ENCODE results near the gene MYO3A.

The MYO3A gene

GRCh38 chr10:25934621-25935139 lies 651 bp downstream of the MYO3A start:
- Mint-ChIP-seq H3K27me3 (peaks cover 42% of the 10 kb centered on the region), H3K4me3 (peak overlapping the region; percentile 19), H3K9me3 (no peaks in the 10 kb centered on the region), H3K4me1 (no peaks in the 10 kb centered on the region), H3K27ac (ENCODE audit: low read depth) (no peak overlapping the region), H3K36me3 (ENCODE audit: insufficient read depth) (no peaks in the 10 kb centered on the region)
- no peak for ATAC-seq (replicated peaks; ENCODE audit: extremely low read depth, poor library complexity, severe bottlenecking)
- no peak for DNase-seq (ENCODE audit: low spot score in 2 of 2)

DNA sequence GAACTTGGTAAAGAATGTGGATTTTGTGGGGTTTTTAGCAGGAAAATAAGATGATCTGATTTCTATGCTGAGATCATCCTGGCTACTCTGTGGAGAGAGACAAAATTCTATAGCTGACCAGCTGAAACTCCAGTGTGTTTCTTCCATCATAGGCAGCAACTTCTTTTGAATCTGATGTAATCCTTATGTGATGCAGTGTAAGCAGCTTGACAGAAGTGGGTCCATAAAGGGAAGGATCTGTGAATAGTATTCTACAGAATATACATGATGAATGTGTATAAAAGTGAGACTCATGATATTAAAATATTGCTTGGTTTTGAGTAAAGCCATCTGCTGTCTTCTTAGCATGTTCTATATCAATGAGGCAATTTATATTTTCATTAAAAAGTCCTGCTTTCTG lies 4.4 kb downstream of the MYO3A start:
- Mint-ChIP-seq H3K27me3 (peaks cover 37% of the 10 kb centered on the region), H3K27ac (ENCODE audit: low read depth) (no peak overlapping the region), H3K9me3 (no peaks in the 10 kb centered on the region), H3K4me1 (no peaks in the 10 kb centered on the region), H3K4me3 (no peak overlapping the region), H3K36me3 (ENCODE audit: insufficient read depth) (no peaks in the 10 kb centered on the region)
- ATAC-seq (replicated peaks; ENCODE audit: extremely low read depth, poor library complexity, severe bottlenecking), result no peak
- no peak for DNase-seq (ENCODE audit: low spot score in 2 of 2)

GRCh38 chr10:25944771-25945170 lies 10.7 kb downstream of the MYO3A start:
- peaks cover 25% of the 10 kb centered on the region for H3K27me3 Mint-ChIP-seq
- no peaks in the 10 kb centered on the region for H3K36me3 Mint-ChIP-seq (ENCODE audit: insufficient read depth)
- ATAC-seq (replicated peaks; ENCODE audit: extremely low read depth, poor library complexity, severe bottlenecking) (no peak), DNase-seq (ENCODE audit: low spot score in 2 of 2) (no peak)
- no peak overlapping the region for H3K27ac Mint-ChIP-seq (ENCODE audit: low read depth)
- no peak overlapping the region for H3K4me3 Mint-ChIP-seq
- peaks cover 12% of the 10 kb centered on the region for H3K9me3 Mint-ChIP-seq
- H3K4me1 Mint-ChIP-seq, result no peaks in the 10 kb centered on the region

DNA sequence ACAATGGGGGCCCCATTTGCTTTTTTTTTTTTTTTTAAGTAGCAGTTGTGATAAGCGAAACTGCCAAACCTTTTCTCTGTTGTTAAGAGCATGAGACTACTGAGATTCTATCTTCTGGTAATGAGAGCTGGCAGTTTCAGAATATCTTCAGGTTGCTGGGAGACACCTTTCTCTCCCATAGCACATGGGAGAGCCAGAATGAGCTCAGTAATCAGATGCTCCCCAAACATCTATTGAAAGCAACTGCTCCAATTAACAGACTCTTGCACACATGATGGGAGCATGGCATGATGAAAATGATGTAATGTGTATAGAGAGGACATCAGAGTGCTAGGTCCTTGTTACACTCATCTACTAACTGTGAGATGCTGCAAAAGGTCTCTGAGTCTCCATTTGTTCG lies 18.8 kb downstream of the MYO3A start:
- Mint-ChIP-seq H3K4me1 (no peaks in the 10 kb centered on the region), H3K9me3 (peaks cover 11% of the 10 kb centered on the region), H3K27me3 (no peaks in the 10 kb centered on the region), H3K36me3 (ENCODE audit: insufficient read depth) (no peaks in the 10 kb centered on the region), H3K27ac (ENCODE audit: low read depth) (no peak overlapping the region), H3K4me3 (no peak overlapping the region)
- DNase-seq (ENCODE audit: low spot score in 2 of 2) (no peak), ATAC-seq (replicated peaks; ENCODE audit: extremely low read depth, poor library complexity, severe bottlenecking) (no peak)

- Mint-ChIP-seq H3K27me3 (no peaks in the 10 kb centered on the region), H3K36me3 (ENCODE audit: insufficient read depth) (no peaks in the 10 kb centered on the region), H3K4me1 (no peaks in the 10 kb centered on the region), H3K27ac (ENCODE audit: low read depth) (no peak overlapping the region), H3K4me3 (no peak overlapping the region), H3K9me3 (peaks cover 8% of the 10 kb centered on the region)
- DNase-seq (ENCODE audit: low spot score in 2 of 2) (no peak), ATAC-seq (replicated peaks; ENCODE audit: extremely low read depth, poor library complexity, severe bottlenecking) (no peak)
These were observed 20.8 kb downstream of the MYO3A start for GRCh38 chr10:25954851-25955250.

DNA sequence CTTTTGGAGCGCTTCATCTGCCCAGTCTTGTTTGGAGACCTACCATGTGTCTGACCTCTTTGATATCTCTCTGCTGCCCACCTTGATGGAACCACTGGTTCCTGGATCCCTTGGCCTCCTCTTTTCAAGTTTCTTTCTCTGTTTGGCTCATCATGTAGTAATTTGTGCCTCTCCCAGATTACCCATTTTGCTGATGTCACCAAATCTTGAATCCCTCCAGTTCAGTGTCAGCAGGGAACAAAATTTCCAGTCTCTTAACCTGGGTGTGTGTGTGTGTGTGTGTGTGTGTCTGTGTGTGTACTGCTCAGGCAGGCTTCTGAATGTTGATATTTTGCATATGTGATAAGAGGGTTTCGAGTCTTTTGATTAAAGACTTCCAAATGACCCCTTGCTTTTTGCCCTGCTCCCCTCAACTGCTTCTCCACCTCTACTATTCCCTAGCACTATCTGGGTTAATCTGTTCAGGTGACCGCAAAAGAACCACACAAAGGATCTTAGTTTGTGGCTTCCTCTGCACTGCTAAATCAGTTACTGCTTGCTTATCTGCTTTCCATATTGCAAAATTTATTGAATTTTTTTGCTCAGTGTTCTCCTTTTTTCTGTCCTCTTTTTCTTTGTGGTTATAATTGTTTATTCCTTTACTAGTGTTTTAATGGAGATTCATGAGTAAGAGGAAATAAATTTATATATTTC lies 25.7 kb downstream of the MYO3A start:
- no peak overlapping the region for H3K4me3 Mint-ChIP-seq
- no peak for ATAC-seq (replicated peaks; ENCODE audit: extremely low read depth, poor library complexity, severe bottlenecking)

DNA sequence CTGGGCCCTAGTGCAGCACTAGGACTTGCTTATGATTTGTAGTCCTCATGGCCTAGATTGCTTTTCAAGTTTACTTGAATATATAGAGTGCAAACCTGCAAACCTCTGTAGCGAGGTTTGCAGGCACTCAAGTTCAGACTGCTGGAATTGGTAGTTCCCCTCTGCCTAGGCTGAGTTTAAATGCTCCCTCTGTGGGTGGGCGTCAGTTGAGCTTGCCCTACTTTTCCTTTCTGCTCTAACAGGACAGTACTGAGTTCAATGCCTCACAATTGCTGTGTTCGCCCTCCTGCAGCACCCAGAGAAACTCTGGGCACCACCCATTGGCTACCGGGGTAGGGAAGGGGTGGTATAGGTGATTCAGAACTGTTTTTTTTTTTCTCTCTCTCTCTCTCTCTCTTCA lies 31.6 kb downstream of the MYO3A start:
- no peaks in the 10 kb centered on the region for H3K36me3 Mint-ChIP-seq (ENCODE audit: insufficient read depth)
- no peak for DNase-seq (ENCODE audit: low spot score in 2 of 2)
- H3K27me3 Mint-ChIP-seq, result peaks cover 29% of the 10 kb centered on the region
- H3K4me3 Mint-ChIP-seq, result no peak overlapping the region
- H3K9me3 Mint-ChIP-seq, result peaks cover 6% of the 10 kb centered on the region
- no peak overlapping the region for H3K27ac Mint-ChIP-seq (ENCODE audit: low read depth)
- no peaks in the 10 kb centered on the region for H3K4me1 Mint-ChIP-seq
- no peak for ATAC-seq (replicated peaks; ENCODE audit: extremely low read depth, poor library complexity, severe bottlenecking)

More for the DNA sequence above, 25.7 kb downstream of the MYO3A start:
- no peaks in the 10 kb centered on the region for H3K36me3 Mint-ChIP-seq (ENCODE audit: insufficient read depth)
- no peak for DNase-seq (ENCODE audit: low spot score in 2 of 2)
- peak overlapping the region; percentile 13 for H3K27ac Mint-ChIP-seq (ENCODE audit: low read depth)
- H3K4me1 Mint-ChIP-seq, result no peaks in the 10 kb centered on the region
- H3K27me3 Mint-ChIP-seq, result peaks cover 4% of the 10 kb centered on the region
- H3K9me3 Mint-ChIP-seq, result peaks cover 8% of the 10 kb centered on the region

- H3K36me3 Mint-ChIP-seq (ENCODE audit: insufficient read depth), result no peaks in the 10 kb centered on the region
- peaks cover 29% of the 10 kb centered on the region for H3K27me3 Mint-ChIP-seq
- no peaks in the 10 kb centered on the region for H3K4me1 Mint-ChIP-seq
- no peak overlapping the region for H3K27ac Mint-ChIP-seq (ENCODE audit: low read depth)
- H3K9me3 Mint-ChIP-seq, result peaks cover 6% of the 10 kb centered on the region
- no peak for ATAC-seq (replicated peaks; ENCODE audit: extremely low read depth, poor library complexity, severe bottlenecking)
- no peak for DNase-seq (ENCODE audit: low spot score in 2 of 2)
- H3K4me3 Mint-ChIP-seq, result no peak overlapping the region
These were observed 32.8 kb downstream of the MYO3A start for GRCh38 chr10:25966844-25967243.

DNA sequence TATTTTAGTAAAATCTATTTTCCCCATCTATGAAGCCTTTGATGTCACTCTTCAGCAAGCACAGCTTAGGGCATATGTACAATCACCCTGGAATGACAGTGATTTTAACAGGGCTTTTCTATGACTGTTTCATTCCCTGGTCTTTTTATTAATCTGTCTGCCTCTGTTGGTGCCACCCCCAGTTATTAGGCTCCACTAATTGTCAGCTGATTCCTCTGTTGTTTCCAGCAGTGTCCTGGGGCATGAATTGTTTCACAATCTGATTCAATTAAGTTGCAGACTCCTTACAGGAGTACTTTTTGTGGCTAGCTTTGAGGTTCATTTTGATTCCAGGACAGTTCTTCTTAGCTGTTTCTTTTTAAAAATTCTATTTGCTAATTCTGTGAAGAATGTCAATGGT lies 38.6 kb downstream of the MYO3A start:
- ATAC-seq (replicated peaks; ENCODE audit: extremely low read depth, poor library complexity, severe bottlenecking), result no peak
- H3K9me3 Mint-ChIP-seq, result no peaks in the 10 kb centered on the region
- H3K4me1 Mint-ChIP-seq, result no peaks in the 10 kb centered on the region
- H3K27ac Mint-ChIP-seq (ENCODE audit: low read depth), result no peak overlapping the region
- H3K36me3 Mint-ChIP-seq (ENCODE audit: insufficient read depth), result no peaks in the 10 kb centered on the region
- no peaks in the 10 kb centered on the region for H3K27me3 Mint-ChIP-seq
- H3K4me3 Mint-ChIP-seq, result no peak overlapping the region
- DNase-seq (ENCODE audit: low spot score in 2 of 2), result no peak

DNA sequence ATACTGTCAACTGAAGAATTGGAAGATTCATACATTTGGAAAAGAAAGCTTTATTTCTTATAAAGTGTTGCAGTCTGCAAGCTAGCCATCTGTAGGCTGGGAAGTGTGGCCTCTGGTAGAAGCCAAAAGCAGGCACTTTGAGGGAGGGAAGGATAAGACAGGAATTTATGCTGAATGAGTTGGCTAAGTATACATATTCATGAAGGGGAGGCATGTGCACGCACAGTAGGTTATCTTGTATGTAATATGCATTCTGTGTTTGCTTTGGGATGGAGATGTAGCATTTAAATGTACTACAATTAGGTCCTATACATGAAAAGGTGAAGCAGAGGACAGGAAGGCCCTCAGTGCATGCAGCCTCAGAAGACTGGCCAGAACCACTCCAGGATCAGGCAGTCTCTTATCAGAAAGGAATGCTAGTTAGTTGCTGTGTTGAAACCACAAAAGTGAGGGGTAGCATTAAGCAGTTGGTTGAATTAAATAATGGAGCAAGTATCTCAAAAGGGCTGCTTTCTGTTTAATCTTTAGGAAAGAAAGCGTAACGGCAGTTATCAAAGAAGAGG lies 40.9 kb downstream of the MYO3A start:
- Mint-ChIP-seq H3K4me1 (no peaks in the 10 kb centered on the region), H3K36me3 (ENCODE audit: insufficient read depth) (no peaks in the 10 kb centered on the region), H3K9me3 (no peaks in the 10 kb centered on the region), H3K4me3 (no peak overlapping the region), H3K27ac (ENCODE audit: low read depth) (no peak overlapping the region), H3K27me3 (no peaks in the 10 kb centered on the region)
- no peak for DNase-seq (ENCODE audit: low spot score in 2 of 2)
- no peak for ATAC-seq (replicated peaks; ENCODE audit: extremely low read depth, poor library complexity, severe bottlenecking)

DNA sequence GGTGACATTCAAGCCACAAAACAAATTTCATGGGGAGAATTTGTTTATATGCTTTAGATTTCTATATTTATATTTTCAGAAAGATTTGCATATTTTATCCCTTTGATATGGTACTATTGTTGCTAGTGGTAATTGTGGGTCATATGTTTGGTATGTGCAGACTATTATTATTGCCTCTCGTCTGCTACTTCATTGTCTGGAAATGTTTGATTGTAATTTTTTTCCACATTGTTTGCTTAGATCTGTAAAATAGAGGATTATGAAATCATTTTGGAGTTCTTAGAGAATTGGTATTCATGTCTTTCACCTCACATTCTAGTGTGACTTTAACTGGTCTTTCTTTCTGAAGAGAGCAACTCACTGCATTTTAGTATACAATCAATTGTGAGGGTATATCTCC lies 44.7 kb downstream of the MYO3A start:
- Mint-ChIP-seq H3K27me3 (no peaks in the 10 kb centered on the region), H3K9me3 (no peaks in the 10 kb centered on the region), H3K4me1 (no peaks in the 10 kb centered on the region), H3K4me3 (no peak overlapping the region), H3K36me3 (ENCODE audit: insufficient read depth) (no peaks in the 10 kb centered on the region), H3K27ac (ENCODE audit: low read depth) (no peak overlapping the region)
- no peak for DNase-seq (ENCODE audit: low spot score in 2 of 2)
- no peak for ATAC-seq (replicated peaks; ENCODE audit: extremely low read depth, poor library complexity, severe bottlenecking)

DNA sequence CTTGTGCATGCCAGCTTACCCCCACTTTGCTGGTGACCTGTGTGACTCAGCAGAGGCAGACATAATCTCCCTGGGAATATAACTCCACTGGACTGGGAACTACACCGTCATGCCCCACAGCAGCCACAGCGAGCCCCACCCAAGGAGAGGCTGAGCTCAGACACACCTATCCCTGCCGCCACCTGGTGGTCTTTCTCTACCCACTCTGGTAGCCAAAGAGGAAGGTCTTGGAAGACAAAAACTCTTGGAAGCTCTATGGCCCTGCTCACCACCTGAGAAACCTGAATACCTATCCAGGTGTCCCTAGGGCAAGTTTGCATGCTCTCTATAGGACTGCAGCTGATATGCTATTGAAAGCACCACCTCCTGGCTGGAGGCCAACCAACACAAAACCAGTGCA lies 48.1 kb downstream of the MYO3A start:
- ATAC-seq (replicated peaks; ENCODE audit: extremely low read depth, poor library complexity, severe bottlenecking), result no peak
- no peak for DNase-seq (ENCODE audit: low spot score in 2 of 2)
- Mint-ChIP-seq H3K36me3 (ENCODE audit: insufficient read depth) (no peaks in the 10 kb centered on the region), H3K4me1 (no peaks in the 10 kb centered on the region), H3K27ac (ENCODE audit: low read depth) (no peak overlapping the region), H3K9me3 (peaks cover 6% of the 10 kb centered on the region), H3K27me3 (no peaks in the 10 kb centered on the region), H3K4me3 (no peak overlapping the region)

GRCh38 chr10:25988583-25988982 lies 54.6 kb downstream of the MYO3A start:
- H3K9me3 Mint-ChIP-seq, result peaks cover 11% of the 10 kb centered on the region
- H3K36me3 Mint-ChIP-seq (ENCODE audit: insufficient read depth), result no peaks in the 10 kb centered on the region
- H3K4me1 Mint-ChIP-seq, result no peaks in the 10 kb centered on the region
- H3K4me3 Mint-ChIP-seq, result no peak overlapping the region
- no peak overlapping the region for H3K27ac Mint-ChIP-seq (ENCODE audit: low read depth)
- no peaks in the 10 kb centered on the region for H3K27me3 Mint-ChIP-seq
- no peak for DNase-seq (ENCODE audit: low spot score in 2 of 2)
- ATAC-seq (replicated peaks; ENCODE audit: extremely low read depth, poor library complexity, severe bottlenecking), result no peak
